ENCODE data around the gene RYK.

- TF ChIP-seq CTCF (IDR thresholded peaks at IDR 0.05; ENCODE audit: low read depth, low read length, poor library complexity, severe bottlenecking), result no peak
- TF ChIP-seq EZH2phosphoT487 (IDR thresholded peaks at IDR 0.05; ENCODE audit: borderline replicate concordance, low read length), result no peak
Measured at GRCh38 chr3:134237454-134238145, 13.1 kb downstream of the RYK start.
